K562 (cell line): ENCODE data around the gene ACTR8. TPM values are rescaled to one million over a fixed set of nuclear protein-coding genes. Genes with fewer than 3 reads are reported as not detected.

Source experiments
- ATAC-seq: fragments of 200-7000 bp; cut with Tn5 transposase; 3 replicates; pipeline ENCODE4 v1.9.1; 2020; ENCODE audit warnings: moderate library complexity
- BruUV-seq: library from RNA; stranded (reverse); fragments of 400-500 nt; replicated peaks from 2 replicates; lab custom pipeline; 2021; lab: Mats Ljungman, UMichigan
- CTCF ChIA-PET: fragments of 300-600 bp; formaldehyde crosslinking; extraction: SDS; loops from one replicate; lab custom pipeline; 2021; ENCODE audit warnings: low intra/inter-chr PET ratio; lab: Yijun Ruan, JAX
- POLR2A ChIA-PET: fragments of 300-600, 350-650 bp; sonication (Branson Sonifier 250); formaldehyde crosslinking; extraction: SDS; loops from one replicate; lab custom pipeline; 2021; ENCODE audit warnings: antibody characterized with exemption, inconsistent platforms; lab: Yijun Ruan, JAX
- DNase-seq, 4 experiments: peaks; one replicate each; pipeline versions ENCODE4 v3.0.0 to v3.0.0-alpha.2; 2011 to 2018; ENCODE audit warnings: low spot score in 3 of 4, mixed read lengths in 3 of 4; ENCODE audit errors: extremely low read depth in 1 of 4
- FAIRE-seq: peaks from 2 replicates; lab custom pipeline; 2011; peaks lifted over from hg19 to GRCh38; lab: Jason Lieb, UNC
- H2AFZ ChIP-seq: 2 replicates; pipeline ENCODE4 v1.6.0; 2011; ENCODE audit warnings: low read depth, low read length, control low read depth, inconsistent platforms
- H3K27ac ChIP-seq: fragments of 200-600 bp; 3 replicates; pipeline ENCODE4 v1.8.0; 2011; ENCODE audit warnings: low read depth, mild to moderate bottlenecking, control low read depth, inconsistent platforms, low read length, moderate library complexity, mixed read lengths; ENCODE audit errors: extremely low read depth
- H3K27me3 ChIP-seq, 2 experiments: fragments of 300-600 bp in 1 of 2; 2 replicates in 1 of 2; 3 replicates in 1 of 2; pipeline versions ENCODE4 v1.6.0 to v1.8.0; 2011; ENCODE audit warnings: inconsistent platforms in 2 of 2, low read length in 2 of 2, mild to moderate bottlenecking in 1 of 2, mixed read lengths in 1 of 2, moderate library complexity in 1 of 2; ENCODE audit not compliant: control insufficient read depth in 2 of 2, insufficient read depth in 2 of 2
- H3K36me3 ChIP-seq: fragments of 300-600 bp; 3 replicates; pipeline ENCODE4 v1.8.0; 2011; ENCODE audit warnings: mild to moderate bottlenecking, low read length, inconsistent platforms; ENCODE audit not compliant: control insufficient read depth, insufficient read depth
- H3K4me1 ChIP-seq, 2 experiments: fragments of 200-600 bp in 1 of 2; replicated peaks in 1 of 2; 2 replicates in 1 of 2; 3 replicates in 1 of 2; pipeline versions ENCODE4 v1.5.1 to v1.8.0; 2011; ENCODE audit warnings: inconsistent platforms in 2 of 2, low read length in 2 of 2, mild to moderate bottlenecking in 1 of 2, mixed read lengths in 1 of 2, moderate library complexity in 1 of 2; ENCODE audit not compliant: control insufficient read depth in 2 of 2, insufficient read depth in 2 of 2
- H3K4me2 ChIP-seq: 2 replicates; pipeline ENCODE4 v1.6.1; 2011; ENCODE audit warnings: low read length, control low read depth, inconsistent platforms, mixed read lengths; ENCODE audit not compliant: insufficient read depth
- H3K4me3 ChIP-seq: fragments of 200-600 bp; sonication (generic), shearing (Covaris generic); 2 replicates; pipeline ENCODE4 v1.5.1; 2016; ENCODE audit warnings: control low read depth, inconsistent platforms
- H3K79me2 ChIP-seq: fragments of 200-600 bp; 3 replicates; pipeline ENCODE4 v1.8.0; 2011; ENCODE audit warnings: low read length, inconsistent platforms; ENCODE audit not compliant: control insufficient read depth, insufficient read depth
- H3K9ac ChIP-seq, 2 experiments: 2 replicates each; pipeline versions ENCODE4 v1.6.0 to v1.6.1; 2011; ENCODE audit warnings: low read depth in 2 of 2, low read length in 2 of 2, control low read depth in 1 of 2, inconsistent platforms in 1 of 2, mild to moderate bottlenecking in 1 of 2, mixed read lengths in 1 of 2; ENCODE audit not compliant: insufficient read depth in 1 of 2
- H3K9me1 ChIP-seq: one replicate; pipeline ENCODE4 v1.6.0; 2011; ENCODE audit warnings: inconsistent platforms, mild to moderate bottlenecking, low read length, moderate library complexity; ENCODE audit not compliant: control insufficient read depth, insufficient read depth
- H3K9me3 ChIP-seq: replicated peaks from 2 replicates; pipeline ENCODE4 v1.5.1; 2011; ENCODE audit warnings: low read depth, low read length, inconsistent platforms; ENCODE audit not compliant: control insufficient read depth, insufficient read depth
- H4K20me1 ChIP-seq: replicated peaks from 2 replicates; pipeline ENCODE4 v1.6.1; 2011; ENCODE audit warnings: low read length, inconsistent platforms, mixed read lengths; ENCODE audit not compliant: control insufficient read depth, insufficient read depth
- ARID3A ChIP-seq: IDR thresholded peaks from 2 replicates; pipeline ENCODE4 v1.6.1; 2012; ENCODE audit warnings: low read depth, low read length, improper control_type of control experiment, borderline replicate concordance
- BRF1 ChIP-seq: IDR thresholded peaks from 3 replicates; pipeline ENCODE4 v1.6.1; 2011; ENCODE audit warnings: borderline replicate concordance, mild to moderate bottlenecking; ENCODE audit not compliant: insufficient read length; ENCODE audit errors: extremely low read depth
- GATAD2B ChIP-seq: fragments of 450-650 bp; IDR thresholded peaks from 2 replicates; pipeline ENCODE4 v1.6.1; 2017; ENCODE audit warnings: mild to moderate bottlenecking, borderline replicate concordance
- MBD2 ChIP-seq: sonication (generic); IDR thresholded peaks from 2 replicates; pipeline ENCODE4 v1.6.1; 2016; ENCODE audit warnings: low read depth, borderline replicate concordance
- PHB2 ChIP-seq: fragments of 450-650 bp; IDR thresholded peaks from 2 replicates; pipeline ENCODE4 v1.6.1; 2017; ENCODE audit warnings: low read depth
- PTTG1 ChIP-seq: fragments of 450-650 bp; IDR thresholded peaks from 2 replicates; pipeline ENCODE4 v1.6.1; 2016; ENCODE audit warnings: low read depth, mild to moderate bottlenecking, missing genetic modification characterization, missing compliant biosample characterization
- ZBTB5 ChIP-seq: fragments of 450-650 bp; IDR thresholded peaks from 2 replicates; pipeline ENCODE4 v1.6.1; 2017; ENCODE audit warnings: antibody characterized with exemption
- WGBS: fragments of 100-300 bp; shearing (Covaris generic); methylation state at CpG from one replicate; pipeline ENCODE4 v1.1.6; 2016; ENCODE audit warnings: low coverage, mixed read lengths; ENCODE audit not compliant: insufficient coverage; ENCODE audit errors: missing lambda C conversion rate; 5-methylcytosine and 5-hydroxymethylcytosine counted together
- in situ Hi-C: fragments of 300-500 bp; cut with MboI; formaldehyde crosslinking; loops from 4 replicates; pipeline ENCODE4 v1.15.0; 2018; ENCODE audit warnings: inconsistent platforms, mixed read lengths
- intact Hi-C: fragments of 100-400 bp; cut with micrococcal nuclease; formaldehyde crosslinking; loops from 2 replicates; pipeline ENCODE4 v1.14.2; 2022
- polyA plus RNA-seq, 8 experiments: library from polyadenylated mRNA; depleted of rRNA in 4 of 8; stranded (reverse) in 5 of 8; unstranded in 3 of 8; fragments of >200 nt; fragmentation: Nextera tagmentation in 2 of 8; fragmentation: Illumina TruSeq in 1 of 8; extraction: Ambion mirVana in 2 of 8; extraction: Trizol in 1 of 8; gene quantifications; 2 replicates each; pipeline versions ENCODE4 v1.2.1 to v1.2.3, GENCODE V29; 2011 to 2014; ENCODE audit warnings: inconsistent platforms in 1 of 8, missing spikeins in 1 of 8
- total RNA-seq, 7 experiments: library from RNA; depleted of rRNA in 6 of 7; stranded (reverse); fragments of >200 nt in 6 of 7; fragmentation: Illumina TruSeq in 2 of 7; extraction: Trizol in 2 of 7; gene quantifications; 2 replicates each; pipeline versions ENCODE4 v1.2.1 to v1.2.3, GENCODE V29; 2011 to 2021; ENCODE audit warnings: low replicate concordance in 1 of 7

The ACTR8 gene
- total and polyA plus RNA-seq, 9 of the 15 experiments (the other 6 are each of a cell fraction or from before 2014, with no cell fraction given): 4.8 to 24.2 (median 17.5) TPM

GRCh38 chr3:53885239-53885638, 3.3 kb upstream of the ACTR8 start:
- no peak overlapping the region for H3K4me3 ChIP-seq
- ATAC-seq: no peak
- H3K9ac ChIP-seq: no peak overlapping the region
- 90% methylated on average over 3 of the region's 3 CpGs for WGBS
- ChIA-PET CTCF (no interaction called here), POLR2A (no interaction called here)
- H2AFZ ChIP-seq: no peak overlapping the region
- H3K27ac ChIP-seq: no peak overlapping the region
- H3K4me1 ChIP-seq: peaks cover 5 to 14% of the 10 kb centered on the region in 2 experiments; a peak in 4 of 5 replicates
- no peaks in the 10 kb centered on the region for H3K9me3 ChIP-seq
- H3K9me1 ChIP-seq: peaks cover 2% of the 10 kb centered on the region
- no peaks in the 10 kb centered on the region for H3K27me3 ChIP-seq
- no peak for FAIRE-seq
- in situ Hi-C loops (no loop called here), intact Hi-C loops (no loop called here)
- no TSS peak for BruUV-seq
- DNase-seq: no peak
- H3K79me2 ChIP-seq: peaks cover 24% of the 10 kb centered on the region
- peaks cover 10% of the 10 kb centered on the region; the same call in 1 of the 2 replicates for H4K20me1 ChIP-seq
- TF ChIP-seq PTTG1 (tag) (no peak), BRF1 (no peak), ZBTB5 (no peak), MBD2 (no peak), GATAD2B (no peak), ARID3A (no peak), PHB2 (no peak)
- H3K36me3 ChIP-seq: peaks cover 36% of the 10 kb centered on the region
- H3K4me2 ChIP-seq: no peak overlapping the region
